HG03469 (cell line): Measurements from ENCODE around the gene CDKN3.
"Not testable (repeated sequence)": the region's sequence is repeated elsewhere in the genome, so short reads cannot be mapped to it uniquely, and the experiment has no call there.

ENCODE experiments used
- ATAC-seq: cut with Tn5 transposase; IDR thresholded peaks from one replicate; pipeline ENCODE4 v1.9.1; 2021; ENCODE audit warnings: mild to moderate bottlenecking, moderate library complexity, moderate number of reproducible peaks; ENCODE audit not compliant: unreplicated experiment

Gene CDKN3

GRCh38 chr14:54420478-54421142, 23.8 kb downstream of the CDKN3 start:
- no peak for ATAC-seq

- no peak for ATAC-seq
Observed at GRCh38 chr14:54423991-54424390, 27.2 kb downstream of the CDKN3 start.

- no peak for ATAC-seq
Observed at GRCh38 chr14:54424479-54424901, 27.7 kb downstream of the CDKN3 start.

- ATAC-seq, result no peak
Observed at GRCh38 chr14:54425068-54425467, 28.3 kb downstream of the CDKN3 start.

GRCh38 chr14:54425537-54426274, 28.9 kb downstream of the CDKN3 start:
- ATAC-seq, result no peak

GRCh38 chr14:54427871-54428270, 31.1 kb downstream of the CDKN3 start:
- no peak for ATAC-seq

GRCh38 chr14:54428527-54428926, 31.7 kb downstream of the CDKN3 start:
- ATAC-seq, result no peak

GRCh38 chr14:54435500-54435981, 38.7 kb downstream of the CDKN3 start:
- peak; percentile 35 for ATAC-seq

- ATAC-seq, result not testable (repeated sequence)
Observed at GRCh38 chr14:54437954-54438353, 41.1 kb downstream of the CDKN3 start.

GRCh38 chr14:54438703-54439102, 41.9 kb downstream of the CDKN3 start:
- ATAC-seq, result no peak

GRCh38 chr14:54440037-54440436, 43.2 kb downstream of the CDKN3 start:
- no peak for ATAC-seq

GRCh38 chr14:54440476-54440872, 43.7 kb downstream of the CDKN3 start:
- no peak for ATAC-seq

GRCh38 chr14:54440873-54441868, 44.4 kb downstream of the CDKN3 start, which contains the start of gene CNIH1:
TSS of gene CNIH1 (minus strand) at chr14:54441374. CDS start at chr14:54441327, 47 bp downstream.
- peak; percentile 82 for ATAC-seq

- not testable (repeated sequence) for ATAC-seq
Observed at GRCh38 chr14:54442961-54443360, 46.2 kb downstream of the CDKN3 start.

GRCh38 chr14:54443981-54444380, 47.2 kb downstream of the CDKN3 start:
- no peak for ATAC-seq

- no peak for ATAC-seq
Observed at GRCh38 chr14:54444681-54445080, 47.9 kb downstream of the CDKN3 start.

GRCh38 chr14:54446161-54446693, 49.4 kb downstream of the CDKN3 start:
- no peak for ATAC-seq

GRCh38 chr14:54447231-54447692, 50.5 kb downstream of the CDKN3 start:
- ATAC-seq, result no peak

- no peak for ATAC-seq
Observed at GRCh38 chr14:54450535-54450934, 53.7 kb downstream of the CDKN3 start.

- ATAC-seq, result no peak
Observed at GRCh38 chr14:54451121-54451601, 54.4 kb downstream of the CDKN3 start.
